Lower lobe of right lung (tissue), 2 donors: Measurements from ENCODE around the gene DYNC1I1. TPM values are rescaled to one million over a fixed set of nuclear protein-coding genes. Genes with fewer than 3 reads are reported as not detected.

Source experiments
- ATAC-seq, 2 donors: fragments of 200-7000 bp; cut with Tn5 transposase; one replicate each; pipeline ENCODE4 v1.9.1; 2020 to 2022; ENCODE audit warnings: mild to moderate bottlenecking in 2 of 2, moderate library complexity in 2 of 2
- DNase-seq: peaks from one replicate; pipeline ENCODE4 v3.0.0-alpha.2; 2020
- H3K27ac ChIP-seq: fragments of 200-600 bp; one replicate; pipeline ENCODE4 v1.8.0; 2022
- H3K27me3 ChIP-seq: fragments of 200-600 bp; one replicate; pipeline ENCODE4 v1.8.0; 2022; ENCODE audit warnings: low read depth
- H3K36me3 ChIP-seq: fragments of 200-600 bp; one replicate; pipeline ENCODE4 v1.8.0; 2022; ENCODE audit warnings: mild to moderate bottlenecking
- H3K4me1 ChIP-seq: fragments of 200-600 bp; one replicate; pipeline ENCODE4 v1.8.0; 2022
- H3K4me3 ChIP-seq: fragments of 200-600 bp; one replicate; pipeline ENCODE4 v1.8.0; 2022; ENCODE audit warnings: mild to moderate bottlenecking
- H3K9me3 ChIP-seq: fragments of 200-600 bp; one replicate; pipeline ENCODE4 v1.8.0; 2022
- intact Hi-C: fragments of 100-400 bp; cut with DNase I; formaldehyde crosslinking; loops from one replicate; pipeline ENCODE4 v1.11.0; 2022
- total RNA-seq: library from RNA; stranded (reverse); fragmentation: NEBNext Ultra II Directional; extraction: Animal tissue kit (Norgen Biotek cat#: 25700); gene quantifications from one replicate; pipeline ENCODE4 v1.2.1, GENCODE V29; 2021
- TF ChIP-seq, protein P1 (sequence below): fragments of 200-600 bp; IDR thresholded peaks from one replicate; pipeline ENCODE4 v1.8.0; 2022; ENCODE audit warnings: antibody characterized with exemption, mild to moderate bottlenecking
- donor health status: DM: no; HTN: yes; CAD: no; lungs with severe emphysema.

The DYNC1I1 gene
- total RNA-seq, 1 donor from 2014 or later: 1.3 TPM

DNA sequence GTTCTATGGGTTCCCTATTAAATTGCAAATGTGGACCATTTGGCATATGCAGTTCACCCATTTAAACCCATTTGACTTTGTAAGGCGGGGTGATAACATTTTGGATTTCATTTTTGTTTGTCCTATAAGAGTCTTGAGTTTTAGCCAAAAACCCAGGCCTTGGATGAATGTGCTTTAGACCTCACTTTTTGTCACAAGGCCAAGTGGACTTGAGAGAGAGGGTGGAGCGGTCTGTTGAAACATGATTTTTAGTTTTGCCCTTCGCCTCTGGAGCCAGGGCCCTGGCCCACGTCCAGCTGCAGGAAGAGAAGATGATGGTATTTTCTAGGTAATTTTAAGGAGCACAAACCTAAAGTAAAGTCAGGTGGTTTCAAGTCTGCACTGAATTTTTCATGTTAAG, 289.5 kb downstream of the DYNC1I1 start:
- DNase-seq: no peak
- H3K27ac ChIP-seq: no peak overlapping the region
- no peak for ATAC-seq
- no peaks in the 10 kb centered on the region for H3K4me1 ChIP-seq
- intact Hi-C loops: no loop called here
- H3K9me3 ChIP-seq: no peaks in the 10 kb centered on the region
- H3K36me3 ChIP-seq: no peaks in the 10 kb centered on the region
- no peak overlapping the region for H3K4me3 ChIP-seq
- TF ChIP-seq, protein P1, sequence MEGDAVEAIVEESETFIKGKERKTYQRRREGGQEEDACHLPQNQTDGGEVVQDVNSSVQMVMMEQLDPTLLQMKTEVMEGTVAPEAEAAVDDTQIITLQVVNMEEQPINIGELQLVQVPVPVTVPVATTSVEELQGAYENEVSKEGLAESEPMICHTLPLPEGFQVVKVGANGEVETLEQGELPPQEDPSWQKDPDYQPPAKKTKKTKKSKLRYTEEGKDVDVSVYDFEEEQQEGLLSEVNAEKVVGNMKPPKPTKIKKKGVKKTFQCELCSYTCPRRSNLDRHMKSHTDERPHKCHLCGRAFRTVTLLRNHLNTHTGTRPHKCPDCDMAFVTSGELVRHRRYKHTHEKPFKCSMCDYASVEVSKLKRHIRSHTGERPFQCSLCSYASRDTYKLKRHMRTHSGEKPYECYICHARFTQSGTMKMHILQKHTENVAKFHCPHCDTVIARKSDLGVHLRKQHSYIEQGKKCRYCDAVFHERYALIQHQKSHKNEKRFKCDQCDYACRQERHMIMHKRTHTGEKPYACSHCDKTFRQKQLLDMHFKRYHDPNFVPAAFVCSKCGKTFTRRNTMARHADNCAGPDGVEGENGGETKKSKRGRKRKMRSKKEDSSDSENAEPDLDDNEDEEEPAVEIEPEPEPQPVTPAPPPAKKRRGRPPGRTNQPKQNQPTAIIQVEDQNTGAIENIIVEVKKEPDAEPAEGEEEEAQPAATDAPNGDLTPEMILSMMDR: no peak
- no peaks in the 10 kb centered on the region for H3K27me3 ChIP-seq

DNA sequence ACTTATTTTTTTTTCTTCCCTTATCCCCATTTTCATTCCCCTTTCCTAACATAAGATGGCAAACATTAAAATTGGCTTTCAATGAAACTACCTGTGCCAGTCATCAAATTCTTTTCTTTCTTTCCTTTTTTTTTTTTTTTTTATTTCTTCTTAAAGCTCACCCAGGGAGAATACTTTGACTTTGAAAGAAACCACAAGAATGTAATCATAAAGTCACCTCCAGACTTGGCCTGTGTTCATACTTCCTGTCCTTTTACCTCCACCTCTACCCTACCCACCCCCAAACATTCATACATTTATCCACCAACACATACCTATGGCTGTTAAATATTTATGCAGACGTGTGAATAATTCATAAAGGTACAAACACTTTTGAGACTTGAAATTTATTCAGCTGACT, 295.0 kb downstream of the DYNC1I1 start:
- no peak for DNase-seq
- Histone ChIP-seq H3K4me3 (no peak overlapping the region), H3K4me1 (no peaks in the 10 kb centered on the region), H3K27me3 (no peaks in the 10 kb centered on the region), H3K27ac (no peak overlapping the region), H3K36me3 (no peaks in the 10 kb centered on the region), H3K9me3 (no peaks in the 10 kb centered on the region)
- TF ChIP-seq, protein P1: no peak
- intact Hi-C loops: no loop called here
- no peak for ATAC-seq

DNA sequence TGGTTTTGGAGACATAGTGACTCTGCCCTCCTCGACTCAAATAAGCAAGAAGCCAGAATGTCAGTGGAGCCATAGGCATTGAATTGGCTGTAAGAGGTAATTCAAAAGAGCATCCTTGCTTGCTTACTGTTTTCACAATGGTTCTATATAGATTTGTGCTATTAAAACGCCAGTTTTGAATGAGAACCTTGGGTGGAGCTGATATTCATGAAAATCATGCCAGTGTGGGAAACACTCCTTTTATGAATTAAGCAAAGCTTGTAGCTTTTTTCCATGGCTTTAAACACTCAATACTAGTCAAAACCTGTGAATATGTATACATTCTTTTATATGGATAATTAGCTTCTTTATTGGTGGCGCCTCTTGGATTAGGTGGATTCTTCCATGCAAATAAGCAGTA, 297.0 kb downstream of the DYNC1I1 start:
- no peak overlapping the region for H3K4me3 ChIP-seq
- intact Hi-C loops: no loop called here
- no peaks in the 10 kb centered on the region for H3K27me3 ChIP-seq
- no peaks in the 10 kb centered on the region for H3K9me3 ChIP-seq
- H3K36me3 ChIP-seq: no peaks in the 10 kb centered on the region
- ATAC-seq (no peak), DNase-seq (no peak)
- TF ChIP-seq, protein P1: no peak
- no peak overlapping the region for H3K27ac ChIP-seq
- no peaks in the 10 kb centered on the region for H3K4me1 ChIP-seq

DNA sequence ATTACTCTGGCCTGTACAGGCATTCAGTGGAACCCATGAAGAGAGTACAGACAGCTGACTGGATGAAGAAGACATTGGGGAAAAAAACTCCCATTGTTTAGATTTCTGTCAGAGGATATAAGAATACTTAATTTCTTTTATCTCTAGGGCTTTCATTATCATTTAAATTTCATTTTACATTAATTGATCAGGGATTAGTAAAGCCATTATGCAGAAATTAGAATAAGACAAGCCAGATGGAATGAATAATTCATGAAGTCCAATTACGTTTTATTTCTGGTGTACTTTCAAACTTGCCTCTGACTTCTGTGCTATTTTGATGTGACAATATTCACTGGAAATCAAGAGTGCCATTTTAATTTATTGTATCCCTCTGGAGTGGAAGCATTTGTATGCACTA, 302.5 kb downstream of the DYNC1I1 start:
- intact Hi-C loops: no loop called here
- no peak overlapping the region for H3K4me3 ChIP-seq
- H3K4me1 ChIP-seq: peaks cover 9% of the 10 kb centered on the region
- H3K9me3 ChIP-seq: no peaks in the 10 kb centered on the region
- H3K27me3 ChIP-seq: peaks cover 19% of the 10 kb centered on the region
- H3K27ac ChIP-seq: no peak overlapping the region
- TF ChIP-seq, protein P1: no peak
- no peak for ATAC-seq
- no peaks in the 10 kb centered on the region for H3K36me3 ChIP-seq
- no peak for DNase-seq

DNA sequence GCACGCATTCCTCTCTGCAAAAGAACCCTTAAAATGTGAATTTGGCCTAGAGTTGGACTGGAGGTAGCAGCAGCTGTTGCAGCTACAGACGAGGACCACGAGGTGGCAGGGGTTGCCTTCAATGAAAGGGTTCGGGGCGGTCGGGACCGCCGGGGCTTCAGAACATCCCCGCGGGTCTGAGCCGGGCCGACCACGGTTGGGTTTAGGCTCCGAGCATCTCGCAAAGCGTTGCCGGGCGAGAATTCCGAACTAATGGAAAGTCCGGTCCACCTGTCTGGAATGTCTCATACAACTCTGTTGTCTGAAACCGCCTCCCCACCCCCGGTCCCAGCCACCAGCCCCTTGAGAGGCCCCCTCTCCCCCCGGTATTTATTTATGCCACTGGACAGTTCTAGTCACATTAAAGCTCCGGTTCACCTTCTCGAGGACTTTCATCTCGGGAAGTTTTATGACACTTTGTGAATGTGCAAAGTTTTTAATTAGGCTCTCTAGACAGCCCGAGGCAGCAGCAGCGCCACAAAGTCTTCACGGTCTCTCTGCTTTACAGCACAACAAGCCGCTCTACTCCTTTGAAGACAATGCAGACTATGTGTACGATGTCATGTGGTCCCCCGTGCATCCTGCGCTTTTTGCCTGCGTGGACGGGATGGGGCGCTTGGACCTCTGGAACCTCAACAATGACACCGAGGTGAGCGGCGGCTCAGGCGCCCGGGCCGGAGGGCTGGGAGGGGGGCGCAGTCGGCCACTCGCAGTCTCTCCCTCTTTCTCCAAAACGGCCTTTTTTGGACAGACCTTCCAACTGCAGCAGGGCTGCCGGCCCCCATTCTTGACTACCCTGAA, 303.4 kb downstream of the DYNC1I1 start:
- ATAC-seq (peak; percentile 82 to 93), DNase-seq (peak; percentile 60)
- Histone ChIP-seq H3K27ac (no peak overlapping the region), H3K9me3 (no peaks in the 10 kb centered on the region), H3K4me3 (peak overlapping the region; percentile 50), H3K36me3 (no peaks in the 10 kb centered on the region), H3K4me1 (peaks cover 9% of the 10 kb centered on the region), H3K27me3 (peaks cover 19% of the 10 kb centered on the region)
- TF ChIP-seq, protein P1: peak; percentile 82
- intact Hi-C loops: no loop called here
